ENCODE results near the gene KLF16. TPM values are rescaled to one million over a fixed set of nuclear protein-coding genes. Genes with fewer than 3 reads are reported as not detected.

Gene KLF16
- total and polyA plus RNA-seq, 9 of the 15 experiments (the other 6 are each of a cell fraction or from before 2014, with no cell fraction given) = 0.04 to 60.4 (median 6.8) TPM

- no peak for TF ChIP-seq HNRNPH1 (optimal IDR thresholded peaks at IDR 0.05; ENCODE audit: low read depth, low read length)
- TF ChIP-seq RB1 (IDR thresholded peaks at IDR 0.05; ENCODE audit: low read depth) = peak; percentile 78
- TF ChIP-seq ZNF134 (CRISPR knock-in tag; conservative IDR thresholded peaks at IDR 0.05) = no peak
- 0 out of 2 replicates have a peak, but pooled peaks have one; percentile 22 for TF ChIP-seq ETS1 (conservative IDR thresholded peaks at IDR 0.05; ENCODE audit: control insufficient read depth, low read depth, low read length)
- no peak for TF ChIP-seq NCOA6 (IDR thresholded peaks at IDR 0.05)
- TF ChIP-seq NR2C2 (CRISPR knock-in tag; IDR thresholded peaks at IDR 0.05) = peak; percentile 29; the same call in 1 of the 2 replicates
- peak; percentile 84 for TF ChIP-seq NR2C2 (tag; IDR thresholded peaks at IDR 0.05)
- peak; percentile 6 for TF ChIP-seq CXXC5 (CRISPR knock-in tag; IDR thresholded peaks at IDR 0.05)
- TF ChIP-seq, protein P1, sequence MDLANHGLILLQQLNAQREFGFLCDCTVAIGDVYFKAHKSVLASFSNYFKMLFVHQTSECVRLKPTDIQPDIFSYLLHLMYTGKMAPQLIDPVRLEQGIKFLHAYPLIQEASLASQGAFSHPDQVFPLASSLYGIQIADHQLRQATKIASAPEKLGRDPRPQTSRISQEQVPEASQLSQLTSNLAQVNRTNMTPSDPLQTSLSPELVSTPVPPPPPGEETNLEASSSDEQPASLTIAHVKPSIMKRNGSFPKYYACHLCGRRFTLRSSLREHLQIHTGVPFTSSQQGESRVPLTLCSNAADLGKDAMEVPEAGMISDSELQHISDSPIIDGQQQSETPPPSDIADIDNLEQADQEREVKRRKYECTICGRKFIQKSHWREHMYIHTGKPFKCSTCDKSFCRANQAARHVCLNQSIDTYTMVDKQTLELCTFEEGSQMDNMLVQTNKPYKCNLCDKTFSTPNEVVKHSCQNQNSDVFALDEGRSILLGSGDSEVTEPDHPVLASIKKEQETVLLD (IDR thresholded peaks at IDR 0.05) = 0 out of 2 replicates have a peak, but pooled peaks have one; percentile 48
- TF ChIP-seq FOXM1 (IDR thresholded peaks at IDR 0.05; ENCODE audit: low read depth) = no peak
- TF ChIP-seq FOXM1 (CRISPR knock-in tag; IDR thresholded peaks at IDR 0.05; ENCODE audit: low read depth) = no peak
- TF ChIP-seq RAD21 (CRISPR knock-in tag; conservative IDR thresholded peaks at IDR 0.05 in 1 of 2, IDR thresholded peaks at IDR 0.05 in 1 of 2) = peak; percentile 50 to 72
- TF ChIP-seq ZMIZ1 (IDR thresholded peaks at IDR 0.05; ENCODE audit: low read depth in 2 of 2, low read length in 2 of 2) = 0 out of 4 replicates have a peak, but pooled peaks of 1 of the 2 experiments have one; percentile 17
- no peak for TF ChIP-seq BRCA1 (IDR thresholded peaks at IDR 0.05)
- 0 out of 2 replicates have a peak, but pooled peaks have one; percentile 34 for TF ChIP-seq BRCA1 (CRISPR knock-in tag; IDR thresholded peaks at IDR 0.05)
- TF ChIP-seq, protein P2, sequence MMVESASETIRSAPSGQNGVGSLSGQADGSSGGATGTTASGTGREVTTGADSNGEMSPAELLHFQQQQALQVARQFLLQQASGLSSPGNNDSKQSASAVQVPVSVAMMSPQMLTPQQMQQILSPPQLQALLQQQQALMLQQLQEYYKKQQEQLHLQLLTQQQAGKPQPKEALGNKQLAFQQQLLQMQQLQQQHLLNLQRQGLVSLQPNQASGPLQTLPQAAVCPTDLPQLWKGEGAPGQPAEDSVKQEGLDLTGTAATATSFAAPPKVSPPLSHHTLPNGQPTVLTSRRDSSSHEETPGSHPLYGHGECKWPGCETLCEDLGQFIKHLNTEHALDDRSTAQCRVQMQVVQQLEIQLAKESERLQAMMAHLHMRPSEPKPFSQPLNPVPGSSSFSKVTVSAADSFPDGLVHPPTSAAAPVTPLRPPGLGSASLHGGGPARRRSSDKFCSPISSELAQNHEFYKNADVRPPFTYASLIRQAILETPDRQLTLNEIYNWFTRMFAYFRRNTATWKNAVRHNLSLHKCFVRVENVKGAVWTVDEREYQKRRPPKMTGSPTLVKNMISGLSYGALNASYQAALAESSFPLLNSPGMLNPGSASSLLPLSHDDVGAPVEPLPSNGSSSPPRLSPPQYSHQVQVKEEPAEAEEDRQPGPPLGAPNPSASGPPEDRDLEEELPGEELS (CRISPR knock-in tag; IDR thresholded peaks at IDR 0.05; ENCODE audit: borderline replicate concordance) = 0 out of 2 replicates have a peak, but pooled peaks have one; percentile 17
- no peak for TF ChIP-seq ELF4 (CRISPR knock-in tag; IDR thresholded peaks at IDR 0.05)
- no peak for TF ChIP-seq SOX6 (IDR thresholded peaks at IDR 0.05)
- peak; percentile 44 for TF ChIP-seq CREM (IDR thresholded peaks at IDR 0.05; ENCODE audit: low read depth)
Measured at GRCh38 chr19:1864480-1865171, 1.2 kb upstream of the KLF16 start (continued).
